Naive thymus-derived CD4-positive, alpha-beta T cell (primary cell): Measurements from ENCODE around the gene FNBP1L. TPM values are rescaled to one million over a fixed set of nuclear protein-coding genes. Genes with fewer than 3 reads are reported as not detected.
"Not testable (repeated sequence)": the region's sequence is repeated elsewhere in the genome, so short reads cannot be mapped to it uniquely, and the experiment has no call there.

Experiments used
- ATAC-seq: fragments of 150-1000 bp; cut with Tn5 transposase; 2 replicates; pipeline ENCODE4 v1.10.0; 2021; ENCODE audit warnings: mild to moderate bottlenecking, moderate library complexity
- CTCF ChIA-PET: fragments of 350-600 bp; sonication (Branson Sonifier 250); formaldehyde crosslinking; loops from one replicate; lab custom pipeline; 2021; ENCODE audit warnings: antibody characterized with exemption; lab: Charles Lee
- POLR2A ChIA-PET: fragments of 350-600 bp; sonication (Branson Sonifier 250); formaldehyde crosslinking; loops from one replicate; lab custom pipeline; 2021; ENCODE audit warnings: antibody characterized with exemption, inconsistent platforms; lab: Charles Lee
- DNase-seq, 9 donors: peaks; one replicate each; pipeline versions ENCODE4 v3.0.0 to v3.0.0-alpha.2; 2020 to 2022; ENCODE audit warnings: mixed read lengths in 1 of 9
- H3K27ac ChIP-seq: one replicate; pipeline ENCODE4 v1.7.0; 2013; ENCODE audit warnings: mild to moderate bottlenecking, low read depth, low read length, moderate library complexity
- H3K27me3 ChIP-seq, 2 donors: one replicate each; pipeline ENCODE4 v1.7.0; 2013; ENCODE audit warnings: low read length in 2 of 2, mild to moderate bottlenecking in 2 of 2, moderate library complexity in 2 of 2; ENCODE audit not compliant: control insufficient read depth in 2 of 2, insufficient read depth in 2 of 2
- H3K36me3 ChIP-seq, 3 experiments: 1 replicate in 2 of 3; 2 replicates in 1 of 3; pipeline ENCODE4 v1.7.0; 2013; ENCODE audit warnings: low read length in 3 of 3, mild to moderate bottlenecking in 3 of 3, moderate library complexity in 1 of 3; ENCODE audit not compliant: insufficient read depth in 3 of 3, control insufficient read depth in 2 of 3
- H3K4me1 ChIP-seq, 2 donors: one replicate each; pipeline ENCODE4 v1.7.0; 2013; ENCODE audit warnings: low read length in 2 of 2, mild to moderate bottlenecking in 2 of 2, moderate library complexity in 1 of 2; ENCODE audit not compliant: control insufficient read depth in 2 of 2, insufficient read depth in 2 of 2
- H3K4me3 ChIP-seq: 2 replicates; pipeline ENCODE4 v1.7.0; 2013; ENCODE audit warnings: mild to moderate bottlenecking, low read length
- H3K9me3 ChIP-seq, 3 experiments: 1 replicate in 2 of 3; 2 replicates in 1 of 3; pipeline ENCODE4 v1.7.0; 2013; ENCODE audit warnings: low read length in 3 of 3; ENCODE audit not compliant: control insufficient read depth in 2 of 3
- H3K27ac Mint-ChIP-seq, 9 donors: one replicate each; pipeline ENCODE4 v1.8.0; 2020 to 2022; ENCODE audit warnings: mixed read lengths in 9 of 9, mild to moderate bottlenecking in 8 of 9, moderate library complexity in 5 of 9, inconsistent platforms in 2 of 9
- H3K27me3 Mint-ChIP-seq, 5 donors: one replicate each; pipeline ENCODE4 v1.8.0; 2021 to 2022; ENCODE audit warnings: mixed read lengths in 5 of 5, mild to moderate bottlenecking in 1 of 5
- H3K36me3 Mint-ChIP-seq, 5 donors: one replicate each; pipeline ENCODE4 v1.8.0; 2020 to 2022; ENCODE audit warnings: mixed read lengths in 5 of 5, mild to moderate bottlenecking in 3 of 5, inconsistent platforms in 1 of 5
- H3K4me1 Mint-ChIP-seq, 7 donors: one replicate each; pipeline ENCODE4 v1.8.0; 2020 to 2022; ENCODE audit warnings: mixed read lengths in 7 of 7, mild to moderate bottlenecking in 3 of 7, inconsistent platforms in 1 of 7
- H3K4me3 Mint-ChIP-seq, 10 donors: one replicate each; pipeline ENCODE4 v1.8.0; 2020 to 2022; ENCODE audit warnings: mild to moderate bottlenecking in 10 of 10, mixed read lengths in 10 of 10, moderate library complexity in 6 of 10, inconsistent platforms in 2 of 10
- H3K9me3 Mint-ChIP-seq, 11 donors: one replicate each; pipeline ENCODE4 v1.8.0; 2020 to 2022; ENCODE audit warnings: mixed read lengths in 11 of 11, mild to moderate bottlenecking in 4 of 11, inconsistent platforms in 1 of 11, moderate library complexity in 1 of 11
- intact Hi-C, 2 donors: fragments of 100-400 bp; cut with micrococcal nuclease; formaldehyde crosslinking; loops; one replicate each; pipeline ENCODE4 v1.15.1; 2023
- polyA plus RNA-seq, 2 donors: library from polyadenylated mRNA; unstranded; fragments of 300-500 nt; fragmentation: Illumina TruSeq; gene quantifications; one replicate each; pipeline ENCODE4 v1.2.3, GENCODE V29; 2021
- total RNA-seq, 6 experiments: library from RNA in 5 of 6; stranded (reverse) in 5 of 6; gene quantifications; 1 replicate in 5 of 6; 2 replicates in 1 of 6; pipeline ENCODE4 v1.2.3 and lab custom pipeline; 2021 to 2026

Gene FNBP1L
- total and polyA plus RNA-seq, 7 experiments from 2014 or later: 0.07 to 2.6 (median 1.1) TPM

DNA sequence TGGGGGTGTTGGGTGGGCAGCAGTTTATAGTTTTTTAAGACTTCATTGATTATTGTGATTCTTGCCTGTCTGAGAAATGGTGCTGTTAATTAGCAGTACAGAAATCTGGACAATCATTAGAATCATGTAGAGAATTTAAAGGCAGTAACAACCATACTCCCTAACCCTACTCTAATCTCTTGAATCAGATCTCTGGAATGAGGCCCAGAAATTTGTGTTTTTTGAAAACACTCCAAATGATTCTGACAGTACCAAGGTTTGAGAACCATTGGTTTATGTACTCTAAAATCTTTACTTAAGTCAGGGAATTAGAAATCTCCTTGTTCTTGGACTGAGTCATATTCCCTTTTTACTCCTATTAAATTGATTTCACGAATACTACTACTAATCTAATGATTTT, 24.0 kb downstream of the FNBP1L start:
- CTCF ChIA-PET: no interaction called here
- H3K36me3 Mint-ChIP-seq: no peaks in the 10 kb centered on the region
- H3K9me3 Mint-ChIP-seq: peaks cover 0 to 11% (median 3%) of the 10 kb centered on the region in 11 donors
- intact Hi-C loops: no loop called here
- no peak overlapping the region for H3K27ac ChIP-seq
- ATAC-seq (no peak), DNase-seq (no peak)
- no peak overlapping the region for H3K4me3 ChIP-seq
- no peaks in the 10 kb centered on the region for H3K36me3 ChIP-seq
- no peaks in the 10 kb centered on the region for H3K9me3 ChIP-seq
- H3K27me3 ChIP-seq: no peaks in the 10 kb centered on the region
- peaks cover 5 to 30% (median 21%) of the 10 kb centered on the region in 5 donors for H3K27me3 Mint-ChIP-seq
- peaks cover 0 to 2% (median 0%) of the 10 kb centered on the region in 7 donors for H3K4me1 Mint-ChIP-seq
- no peak overlapping the region for H3K4me3 Mint-ChIP-seq
- H3K4me1 ChIP-seq: no peaks in the 10 kb centered on the region
- no peak overlapping the region for H3K27ac Mint-ChIP-seq
- POLR2A ChIA-PET: no interaction called here

DNA sequence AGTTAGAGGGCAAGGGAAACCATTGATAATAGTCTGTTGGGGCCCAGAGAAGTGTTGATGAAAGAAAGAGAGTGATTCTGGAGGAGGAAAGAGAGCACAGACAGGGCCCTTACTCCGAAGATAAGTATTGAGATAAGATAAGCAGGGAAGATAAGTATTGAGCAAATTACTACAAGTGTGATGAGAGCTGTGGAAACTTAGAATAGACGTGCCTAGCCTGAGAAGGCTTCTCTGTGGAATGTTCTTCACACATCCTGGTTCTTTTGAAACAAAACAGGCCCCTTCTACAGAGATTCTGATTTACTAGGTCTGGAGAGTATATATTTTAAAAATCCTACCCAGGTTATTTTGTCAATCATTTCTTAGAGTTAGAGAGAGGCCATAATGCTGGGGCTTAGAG, 26.4 kb downstream of the FNBP1L start:
- ChIA-PET POLR2A (no interaction called here), CTCF (no interaction called here)
- Mint-ChIP-seq H3K36me3 (peaks cover 0 to 13% (median 12%) of the 10 kb centered on the region in 5 donors), H3K4me3 (no peak overlapping the region), H3K9me3 (peaks cover 10 to 22% (median 14%) of the 10 kb centered on the region in 11 donors), H3K27me3 (peaks cover 5 to 35% (median 13%) of the 10 kb centered on the region in 5 donors), H3K27ac (no peak overlapping the region), H3K4me1 (peaks cover 0 to 2% (median 0%) of the 10 kb centered on the region in 7 donors)
- Histone ChIP-seq H3K9me3 (peaks cover 0 to 5% (median 0%) of the 10 kb centered on the region in 3 experiments), H3K27me3 (no peaks in the 10 kb centered on the region), H3K4me3 (no peak overlapping the region), H3K27ac (no peak overlapping the region), H3K36me3 (no peaks in the 10 kb centered on the region), H3K4me1 (no peaks in the 10 kb centered on the region)
- DNase-seq (no peak), ATAC-seq (no peak)
- intact Hi-C loops: no loop called here

- no peak overlapping the region for H3K4me3 ChIP-seq
- H3K4me1 ChIP-seq: no peaks in the 10 kb centered on the region
- Mint-ChIP-seq H3K9me3 (peaks cover 12 to 33% (median 19%) of the 10 kb centered on the region in 11 donors), H3K27ac (no peak overlapping the region), H3K36me3 (peaks cover 0 to 13% (median 12%) of the 10 kb centered on the region in 5 donors), H3K4me3 (no peak overlapping the region), H3K4me1 (peaks cover 0 to 2% (median 0%) of the 10 kb centered on the region in 7 donors), H3K27me3 (peaks cover 5 to 30% (median 16%) of the 10 kb centered on the region in 5 donors)
- H3K27ac ChIP-seq: no peak overlapping the region
- peaks cover 0 to 5% (median 0%) of the 10 kb centered on the region in 3 experiments for H3K9me3 ChIP-seq
- H3K36me3 ChIP-seq: no peaks in the 10 kb centered on the region
- ChIA-PET CTCF (no interaction called here), POLR2A (no interaction called here)
- ATAC-seq: no peak
- intact Hi-C loops: no loop called here
- H3K27me3 ChIP-seq: no peaks in the 10 kb centered on the region
- DNase-seq: no peak
Observed at GRCh38 chr1:93475681-93476080, 27.8 kb downstream of the FNBP1L start.

DNA sequence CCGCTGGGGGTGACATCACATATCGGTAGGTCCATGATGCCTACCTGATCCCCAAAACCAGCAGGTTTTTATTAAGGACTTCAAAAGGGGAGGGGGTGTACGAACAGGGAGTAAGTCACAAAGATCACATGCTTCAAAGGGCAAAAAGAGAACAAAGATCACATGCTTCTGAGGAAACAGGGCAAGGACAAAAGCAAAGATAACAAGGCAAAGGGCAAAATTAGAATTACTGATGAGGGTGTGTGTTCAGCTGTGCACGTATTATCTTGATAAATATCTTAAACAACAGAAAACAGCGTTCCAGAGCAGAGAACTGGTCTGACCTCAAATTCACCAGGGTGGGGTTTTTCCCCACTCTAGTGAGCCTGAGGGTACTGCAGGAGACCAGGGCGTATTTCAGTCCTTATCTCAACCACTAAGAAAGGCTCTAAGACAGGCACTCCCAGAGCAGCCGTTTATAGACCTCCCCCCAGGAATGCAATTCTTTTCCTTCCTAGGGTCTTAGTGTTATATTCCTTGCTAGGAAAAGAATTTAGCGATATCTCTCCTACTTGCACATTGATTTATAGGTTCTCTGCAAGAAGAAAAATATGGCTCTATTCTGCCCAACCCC, 31.3 kb downstream of the FNBP1L start:
- H3K36me3 ChIP-seq, H3K4me3 ChIP-seq, CTCF ChIA-PET, H3K4me1 ChIP-seq, POLR2A ChIA-PET, H3K27ac Mint-ChIP-seq, DNase-seq, H3K4me3 Mint-ChIP-seq, intact Hi-C loops, H3K4me1 Mint-ChIP-seq, ATAC-seq, H3K27me3 ChIP-seq, H3K9me3 ChIP-seq, H3K27ac ChIP-seq: not testable (repeated sequence)
- Mint-ChIP-seq H3K9me3 (peaks cover 13 to 38% (median 20%) of the 10 kb centered on the region in 11 donors), H3K36me3 (peaks cover 0 to 17% (median 12%) of the 10 kb centered on the region in 5 donors), H3K27me3 (peaks cover 3 to 22% (median 11%) of the 10 kb centered on the region in 5 donors)

DNA sequence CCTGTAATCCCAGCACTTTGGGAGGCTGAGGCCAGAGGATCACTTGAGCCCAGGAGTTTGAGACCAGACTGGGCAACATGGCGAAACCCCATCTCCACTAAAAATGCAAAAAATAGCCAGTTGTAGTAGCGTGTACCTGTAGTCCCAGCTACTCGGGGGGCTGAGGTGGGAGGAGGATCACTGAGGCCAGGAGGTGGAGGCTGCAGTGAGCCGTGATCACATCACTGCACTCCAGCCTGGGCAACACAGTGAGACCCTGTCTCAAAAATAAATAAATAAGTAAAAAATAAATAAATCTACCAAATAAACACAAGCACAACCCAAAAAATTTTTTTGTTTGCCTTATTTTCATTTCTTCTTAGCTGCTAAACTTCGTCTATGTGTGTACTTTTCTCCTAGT, 34.0 kb downstream of the FNBP1L start:
- intact Hi-C loops, ATAC-seq, H3K36me3 ChIP-seq, H3K4me3 Mint-ChIP-seq, DNase-seq, CTCF ChIA-PET, H3K4me1 Mint-ChIP-seq, H3K4me3 ChIP-seq, H3K27ac Mint-ChIP-seq, H3K27ac ChIP-seq, H3K4me1 ChIP-seq, POLR2A ChIA-PET, H3K9me3 ChIP-seq, H3K27me3 ChIP-seq: not testable (repeated sequence)
- peaks cover 11 to 37% (median 20%) of the 10 kb centered on the region in 11 donors for H3K9me3 Mint-ChIP-seq
- H3K27me3 Mint-ChIP-seq: peaks cover 0 to 15% (median 6%) of the 10 kb centered on the region in 5 donors
- H3K36me3 Mint-ChIP-seq: peaks cover 0 to 17% (median 12%) of the 10 kb centered on the region in 5 donors

DNA sequence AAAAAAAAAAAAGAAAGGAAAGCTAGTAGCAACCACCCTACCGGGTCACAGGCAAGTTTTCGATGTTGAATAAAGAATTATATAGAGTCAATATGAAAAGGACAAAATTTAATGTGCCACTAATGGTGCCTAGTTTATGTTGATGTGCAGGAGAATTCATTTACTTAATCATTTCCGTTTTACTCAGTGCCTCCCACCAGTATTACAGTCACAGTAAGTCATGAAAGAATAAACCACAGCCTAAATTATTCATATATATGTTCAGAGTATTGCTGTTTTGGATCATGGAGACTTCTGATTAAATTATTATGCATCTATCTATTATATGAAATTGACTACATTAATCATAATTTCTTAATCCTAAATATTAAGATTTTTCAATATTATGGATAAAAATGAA, 35.3 kb downstream of the FNBP1L start:
- CTCF ChIA-PET: no interaction called here
- Histone ChIP-seq H3K27ac (no peak overlapping the region), H3K4me3 (no peak overlapping the region), H3K36me3 (no peaks in the 10 kb centered on the region), H3K27me3 (no peaks in the 10 kb centered on the region), H3K9me3 (peaks cover 0 to 5% (median 0%) of the 10 kb centered on the region in 3 experiments), H3K4me1 (no peaks in the 10 kb centered on the region)
- no peaks in the 10 kb centered on the region for H3K4me1 Mint-ChIP-seq
- H3K36me3 Mint-ChIP-seq: peaks cover 0 to 14% (median 9%) of the 10 kb centered on the region in 5 donors
- no peak overlapping the region for H3K27ac Mint-ChIP-seq
- POLR2A ChIA-PET: interaction anchor here (0.6 kb wide), 1 partner anchor 37 kb away, joined by 5 read pairs; no protein-coding TSS in a partner anchor
- intact Hi-C loops: no loop called here
- H3K4me3 Mint-ChIP-seq: no peak overlapping the region
- no peak for DNase-seq
- no peak for ATAC-seq
- peaks cover 9 to 28% (median 17%) of the 10 kb centered on the region in 11 donors for H3K9me3 Mint-ChIP-seq
- H3K27me3 Mint-ChIP-seq: peaks cover 0 to 13% (median 6%) of the 10 kb centered on the region in 5 donors

DNA sequence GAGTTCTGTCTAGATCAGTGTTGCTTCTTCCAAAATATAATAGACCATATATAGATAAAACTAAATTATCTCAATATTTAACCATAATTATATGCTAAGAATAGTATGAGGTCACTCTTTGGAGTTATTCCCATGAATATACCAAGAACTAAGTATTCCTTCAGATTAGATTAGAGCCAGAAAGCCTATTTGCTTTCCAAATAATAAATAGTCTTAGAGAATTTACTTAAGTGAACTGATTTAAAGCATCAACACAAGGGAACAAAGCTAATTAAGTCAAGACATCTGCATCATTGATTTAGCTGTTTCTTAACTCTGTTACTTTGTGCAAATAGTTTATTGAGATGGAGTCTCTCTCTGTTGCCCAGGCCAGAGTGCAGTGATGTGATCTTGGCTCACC, 35.7 kb downstream of the FNBP1L start:
- Histone ChIP-seq H3K4me1 (no peaks in the 10 kb centered on the region), H3K36me3 (no peaks in the 10 kb centered on the region), H3K27ac (no peak overlapping the region), H3K9me3 (peaks cover 0 to under 1% (median 0%) of the 10 kb centered on the region in 3 experiments), H3K4me3 (no peak overlapping the region), H3K27me3 (no peaks in the 10 kb centered on the region)
- no peak overlapping the region for H3K27ac Mint-ChIP-seq
- ATAC-seq (no peak), DNase-seq (no peak)
- POLR2A ChIA-PET: interaction anchor here (0.6 kb wide), 1 partner anchor 38 kb away, joined by 5 read pairs; no protein-coding TSS in a partner anchor
- H3K9me3 Mint-ChIP-seq: peaks cover 5 to 23% (median 14%) of the 10 kb centered on the region in 11 donors
- intact Hi-C loops: no loop called here
- H3K4me1 Mint-ChIP-seq: no peaks in the 10 kb centered on the region
- CTCF ChIA-PET: no interaction called here
- H3K36me3 Mint-ChIP-seq: peaks cover 0 to 10% (median 5%) of the 10 kb centered on the region in 5 donors
- H3K4me3 Mint-ChIP-seq: no peak overlapping the region
- peaks cover 0 to 17% (median 6%) of the 10 kb centered on the region in 5 donors for H3K27me3 Mint-ChIP-seq
